Small intestine (tissue), 7 donors: ENCODE data around the gene VCAN. TPM values are rescaled to one million over a fixed set of nuclear protein-coding genes. Genes with fewer than 3 reads are reported as not detected.

Experiments used
- DNase-seq, 2 donors: peaks; one replicate each; pipeline versions ENCODE4 v3.0.0 to v3.0.0-alpha.2; 2013
- FAIRE-seq: peaks from 2 replicates; lab custom pipeline; 2012; peaks lifted over from hg19 to GRCh38; lab: Jason Lieb, UNC
- H3K27ac ChIP-seq, 3 donors: one replicate each; pipeline ENCODE4 v1.5.1; 2013; ENCODE audit warnings: low read length in 2 of 3, mild to moderate bottlenecking in 2 of 3, control low read depth in 1 of 3, inconsistent platforms in 1 of 3, low read depth in 1 of 3, moderate library complexity in 1 of 3
- H3K27me3 ChIP-seq, 3 donors: one replicate each; pipeline ENCODE4 v1.6.1; 2013; ENCODE audit warnings: low read length in 3 of 3, inconsistent platforms in 1 of 3; ENCODE audit not compliant: control insufficient read depth in 3 of 3, insufficient read depth in 3 of 3
- H3K36me3 ChIP-seq, 3 donors: one replicate each; pipeline ENCODE4 v1.6.1; 2013; ENCODE audit warnings: low read length in 3 of 3, inconsistent platforms in 1 of 3, low read depth in 1 of 3, mild to moderate bottlenecking in 1 of 3, moderate library complexity in 1 of 3; ENCODE audit not compliant: control insufficient read depth in 3 of 3, insufficient read depth in 2 of 3
- H3K4me1 ChIP-seq, 3 donors: one replicate each; pipeline ENCODE4 v1.6.1; 2013; ENCODE audit warnings: low read length in 2 of 3, inconsistent platforms in 1 of 3, low read depth in 1 of 3, mild to moderate bottlenecking in 1 of 3, moderate library complexity in 1 of 3; ENCODE audit not compliant: control insufficient read depth in 3 of 3, insufficient read depth in 2 of 3
- H3K4me3 ChIP-seq, 3 donors: one replicate each; pipeline ENCODE4 v1.5.1; 2013; ENCODE audit warnings: low read length in 3 of 3, control low read depth in 1 of 3, inconsistent platforms in 1 of 3, low read depth in 1 of 3, mild to moderate bottlenecking in 1 of 3, moderate library complexity in 1 of 3
- H3K9me3 ChIP-seq, 2 donors: one replicate each; pipeline ENCODE4 v1.6.1; 2013; ENCODE audit warnings: low read depth in 1 of 2, low read length in 1 of 2; ENCODE audit not compliant: control insufficient read depth in 2 of 2, insufficient read depth in 1 of 2
- whole genome bisulfite sequencing, 3 donors: extraction: QIAGEN DNeasy Blood & Tissue Kit; methylation state at CpG; one replicate each; pipeline ENCODE4 v1.1.7; 2013; 5-methylcytosine and 5-hydroxymethylcytosine counted together
- polyA plus RNA-seq, 4 donors: library from polyadenylated mRNA; stranded (reverse) in 3 of 4; unstranded in 1 of 4; fragments of 200-250 nt in 3 of 4; fragments of 120-200 nt in 1 of 4; gene quantifications; one replicate each; pipeline versions ENCODE4 v1.2.1 to v1.2.3, GENCODE V29; 2013
- donor health status: healthy with polysubstance abuse.
- donor health status: control.
- donor health status: control.
- donor health status: Bipolar disorder and iron deficiency.
- donor health status: healthy.

VCAN gene
- polyA plus RNA-seq, 4 donors = 0.67 to 66.4 (median 2.0) TPM

- Histone ChIP-seq H3K9me3 (no peaks in the 10 kb centered on the region), H3K27ac (no peak overlapping the region), H3K4me1 (no peaks in the 10 kb centered on the region), H3K27me3 (no peaks in the 10 kb centered on the region), H3K4me3 (no peak overlapping the region), H3K36me3 (peaks cover 0 to 3% (median 0%) of the 10 kb centered on the region in 3 donors)
- FAIRE-seq (no peak), DNase-seq (no peak)
- 73 to 89% (median 80%) methylated on average over 1 of the region's 1 CpG for WGBS, 3 donors
Observed at GRCh38 chr5:83492331-83492730, 20.8 kb downstream of the VCAN start.

- no peaks in the 10 kb centered on the region for H3K9me3 ChIP-seq
- no peak overlapping the region for H3K27ac ChIP-seq
- DNase-seq (no peak), FAIRE-seq (no peak)
- no peaks in the 10 kb centered on the region for H3K27me3 ChIP-seq
- no peak overlapping the region for H3K4me3 ChIP-seq
- 81 to 85% (median 83%) methylated on average over 7 of the region's 7 CpGs for WGBS, 3 donors
- peaks cover 0 to 3% (median 0%) of the 10 kb centered on the region in 3 donors for H3K36me3 ChIP-seq
- H3K4me1 ChIP-seq = no peaks in the 10 kb centered on the region
Observed at GRCh38 chr5:83493644-83494043, 22.1 kb downstream of the VCAN start.

GRCh38 chr5:83494087-83494620 lies 22.6 kb downstream of the VCAN start:
- Histone ChIP-seq H3K27ac (no peak overlapping the region), H3K27me3 (no peaks in the 10 kb centered on the region), H3K4me1 (no peaks in the 10 kb centered on the region), H3K9me3 (no peaks in the 10 kb centered on the region), H3K4me3 (no peak overlapping the region), H3K36me3 (peaks cover 0 to 3% (median 0%) of the 10 kb centered on the region in 3 donors)
- FAIRE-seq (no peak), DNase-seq (peak in 1 of 2 donors; percentile 8)
- 37 to 58% (median 48%) methylated on average over 2 of the region's 2 CpGs for WGBS, 3 donors

GRCh38 chr5:83494666-83495065 lies 23.1 kb downstream of the VCAN start:
- no peak overlapping the region for H3K4me3 ChIP-seq
- DNase-seq = no peak
- H3K27ac ChIP-seq = no peak overlapping the region
- WGBS, 3 donors = 73 to 83% (median 74%) methylated on average over 4 of the region's 4 CpGs
- no peaks in the 10 kb centered on the region for H3K27me3 ChIP-seq
- no peaks in the 10 kb centered on the region for H3K9me3 ChIP-seq
- no peak for FAIRE-seq
- H3K36me3 ChIP-seq = peaks cover 0 to 3% (median 0%) of the 10 kb centered on the region in 3 donors
- H3K4me1 ChIP-seq = no peaks in the 10 kb centered on the region

- H3K4me3 ChIP-seq = no peak overlapping the region
- no peaks in the 10 kb centered on the region for H3K27me3 ChIP-seq
- H3K36me3 ChIP-seq = peaks cover 0 to 3% (median 0%) of the 10 kb centered on the region in 3 donors
- no peak for FAIRE-seq
- WGBS, 3 donors = 83 to 86% (median 86%) methylated on average over 2 of the region's 2 CpGs
- H3K27ac ChIP-seq = no peak overlapping the region
- H3K4me1 ChIP-seq = no peaks in the 10 kb centered on the region
- no peaks in the 10 kb centered on the region for H3K9me3 ChIP-seq
- no peak for DNase-seq
Observed at GRCh38 chr5:83496626-83497025, 25.1 kb downstream of the VCAN start.

- WGBS, 3 donors = 68 to 80% (median 74%) methylated on average over 2 of the region's 2 CpGs
- no peak for FAIRE-seq
- peaks cover 0 to under 1% (median 0%) of the 10 kb centered on the region in 3 donors for H3K36me3 ChIP-seq
- no peak overlapping the region for H3K27ac ChIP-seq
- no peaks in the 10 kb centered on the region for H3K4me1 ChIP-seq
- H3K4me3 ChIP-seq = no peak overlapping the region
- no peaks in the 10 kb centered on the region for H3K27me3 ChIP-seq
- no peak for DNase-seq
- H3K9me3 ChIP-seq = no peaks in the 10 kb centered on the region
Observed at GRCh38 chr5:83498585-83498984, 27.0 kb downstream of the VCAN start.

- no peak for FAIRE-seq
- H3K4me3 ChIP-seq = no peak overlapping the region
Observed at GRCh38 chr5:83503662-83504061, 32.1 kb downstream of the VCAN start.

GRCh38 chr5:83507431-83507830 lies 35.9 kb downstream of the VCAN start:
- Histone ChIP-seq H3K36me3 (peaks cover 0 to 11% (median 0%) of the 10 kb centered on the region in 3 donors), H3K9me3 (peaks cover 0 to 10% of the 10 kb centered on the region in 2 donors), H3K4me3 (no peak overlapping the region), H3K4me1 (peaks cover 0 to 5% (median 0%) of the 10 kb centered on the region in 3 donors), H3K27me3 (no peaks in the 10 kb centered on the region), H3K27ac (no peak overlapping the region)
- 8 to 50% (median 46%) methylated on average over 1 of the region's 1 CpG for WGBS, 3 donors
- DNase-seq (no peak), FAIRE-seq (no peak)

More at GRCh38 chr5:83503662-83504061, 32.1 kb downstream of the VCAN start:
- no peaks in the 10 kb centered on the region for H3K4me1 ChIP-seq
- H3K36me3 ChIP-seq = peaks cover 0 to 7% (median 0%) of the 10 kb centered on the region in 3 donors
- no peak for DNase-seq
- H3K27ac ChIP-seq = no peak overlapping the region
- H3K9me3 ChIP-seq = peaks cover 0 to 10% of the 10 kb centered on the region in 2 donors
- H3K27me3 ChIP-seq = no peaks in the 10 kb centered on the region

- Histone ChIP-seq H3K4me1 (peaks cover 0 to 5% (median 0%) of the 10 kb centered on the region in 3 donors), H3K27me3 (no peaks in the 10 kb centered on the region), H3K4me3 (no peak overlapping the region), H3K36me3 (peaks cover 0 to 11% (median 0%) of the 10 kb centered on the region in 3 donors), H3K9me3 (peaks cover 0 to 10% of the 10 kb centered on the region in 2 donors), H3K27ac (peak overlapping the region in 1 of 3 donors; percentile 61)
- 34 to 46% (median 37%) methylated on average over 4 of the region's 4 CpGs for WGBS, 3 donors
- peak in 1 of 2 donors; percentile 82 for DNase-seq
- no peak for FAIRE-seq
Observed at GRCh38 chr5:83509540-83509939, 38.0 kb downstream of the VCAN start.
